ENCODE results near the gene CACNA1G. TPM values are rescaled to one million over a fixed set of nuclear protein-coding genes. Genes with fewer than 3 reads are reported as not detected.

The CACNA1G gene
- total and polyA plus RNA-seq, 10 donors = 0.02 to 1.3 (median 0.09) TPM; not detected in 1

DNA sequence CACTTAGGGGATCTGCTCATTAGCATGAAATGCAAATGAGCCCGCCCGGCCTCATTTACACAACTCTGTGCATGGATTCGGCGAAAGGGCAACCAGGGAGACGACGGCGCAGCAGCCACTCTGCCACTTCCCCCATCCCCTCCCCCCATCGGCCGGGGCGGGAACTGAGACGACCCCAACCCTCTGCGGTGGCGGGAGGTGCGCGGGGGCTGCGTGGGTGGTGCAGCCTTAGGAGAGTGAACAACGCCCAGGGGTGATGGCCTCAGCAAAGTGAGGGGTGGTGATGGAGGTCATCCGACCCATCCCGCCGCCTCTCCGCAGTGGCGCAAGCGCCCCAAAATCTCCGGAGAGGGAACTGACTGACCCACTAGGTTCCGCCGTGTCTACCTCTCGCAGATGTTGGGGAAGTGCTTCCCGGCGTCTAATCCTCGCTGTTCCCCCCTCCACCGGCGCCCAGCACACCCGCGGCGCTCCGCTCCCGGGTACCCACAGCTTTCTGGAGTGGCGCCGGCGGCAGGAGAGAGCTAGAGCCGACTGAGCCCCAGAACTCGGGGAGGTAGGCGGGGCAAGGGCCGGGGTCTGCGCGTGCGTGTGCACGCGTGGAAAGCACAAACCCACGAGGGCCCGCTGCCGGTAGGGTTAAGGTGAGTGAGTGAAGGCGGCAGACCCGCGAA is 1.4 kb upstream of the CACNA1G start:
- 1 to 3% (median 3%) methylated on average over 41 to 55 of the region's 55 CpGs for WGBS, 5 donors
- H3K36me3 ChIP-seq = peaks cover 0 to 26% (median 10%) of the 10 kb centered on the region in 6 donors
- peaks cover 25 to 48% (median 41%) of the 10 kb centered on the region in 6 donors for H3K4me1 ChIP-seq
- no peak for DNase-seq
- H3K4me3 ChIP-seq = peak overlapping the region in 7 of 8 donors; percentile 27 to 80 (median 57)
- H3K27me3 ChIP-seq (replicated peaks in 1 of 7) = peaks cover 14 to 76% (median 59%) of the 10 kb centered on the region in 7 donors
- intact Hi-C loops (cut with DNase I; ENCODE audit: low total_unique reads) = loop anchor here (10.0 kb wide), 1 partner anchor 66 kb away; no protein-coding TSS in a partner anchor
- no peak overlapping the region for H3K27ac ChIP-seq
- TF ChIP-seq, protein P1, sequence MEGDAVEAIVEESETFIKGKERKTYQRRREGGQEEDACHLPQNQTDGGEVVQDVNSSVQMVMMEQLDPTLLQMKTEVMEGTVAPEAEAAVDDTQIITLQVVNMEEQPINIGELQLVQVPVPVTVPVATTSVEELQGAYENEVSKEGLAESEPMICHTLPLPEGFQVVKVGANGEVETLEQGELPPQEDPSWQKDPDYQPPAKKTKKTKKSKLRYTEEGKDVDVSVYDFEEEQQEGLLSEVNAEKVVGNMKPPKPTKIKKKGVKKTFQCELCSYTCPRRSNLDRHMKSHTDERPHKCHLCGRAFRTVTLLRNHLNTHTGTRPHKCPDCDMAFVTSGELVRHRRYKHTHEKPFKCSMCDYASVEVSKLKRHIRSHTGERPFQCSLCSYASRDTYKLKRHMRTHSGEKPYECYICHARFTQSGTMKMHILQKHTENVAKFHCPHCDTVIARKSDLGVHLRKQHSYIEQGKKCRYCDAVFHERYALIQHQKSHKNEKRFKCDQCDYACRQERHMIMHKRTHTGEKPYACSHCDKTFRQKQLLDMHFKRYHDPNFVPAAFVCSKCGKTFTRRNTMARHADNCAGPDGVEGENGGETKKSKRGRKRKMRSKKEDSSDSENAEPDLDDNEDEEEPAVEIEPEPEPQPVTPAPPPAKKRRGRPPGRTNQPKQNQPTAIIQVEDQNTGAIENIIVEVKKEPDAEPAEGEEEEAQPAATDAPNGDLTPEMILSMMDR (IDR thresholded peaks at IDR 0.05 in 8 of 11, conservative IDR thresholded peaks at IDR 0.05 in 3 of 11) = no peak
- TF ChIP-seq POLR2AphosphoS5 (IDR thresholded peaks at IDR 0.05) (peak in 1 of 3 donors; percentile 53), POLR2A (IDR thresholded peaks at IDR 0.05) (no peak)
- H3K9me3 ChIP-seq = no peaks in the 10 kb centered on the region

DNA sequence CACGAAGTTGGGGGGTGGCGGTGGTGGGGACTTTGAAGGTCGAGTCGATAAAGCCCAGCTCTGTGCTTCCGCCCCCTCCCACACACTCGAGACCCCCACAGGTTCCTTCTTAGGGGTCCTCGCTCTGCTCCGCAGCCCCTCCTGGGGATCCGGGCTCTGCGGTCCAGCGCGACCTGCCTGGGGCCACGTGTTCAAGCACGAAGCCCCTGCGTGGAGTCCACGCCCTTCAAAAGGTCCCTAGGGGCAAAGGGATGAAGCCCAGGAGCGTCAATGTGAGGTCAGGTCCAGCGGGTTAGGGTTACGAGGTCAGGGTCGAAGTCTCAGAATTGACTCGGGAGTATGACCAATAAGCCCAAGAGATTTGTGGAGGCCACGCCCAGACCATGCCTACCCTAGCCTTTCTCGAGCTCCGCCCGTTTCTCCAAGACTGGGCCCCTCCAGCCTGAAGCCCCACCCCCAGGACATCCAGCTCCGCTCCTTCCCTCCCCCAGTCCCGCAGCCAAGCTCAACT is 786 bp upstream of the CACNA1G start:
- TF ChIP-seq POLR2A (IDR thresholded peaks at IDR 0.05) = no peak
- no peaks in the 10 kb centered on the region for H3K9me3 ChIP-seq
- peak overlapping the region; percentile 44 to 80 (median 57) for H3K4me3 ChIP-seq
- no peak overlapping the region for H3K27ac ChIP-seq
- WGBS, 5 donors = 3 to 6% (median 5%) methylated on average over 25 to 27 of the region's 27 CpGs
- peaks cover 25 to 54% (median 43%) of the 10 kb centered on the region in 6 donors for H3K4me1 ChIP-seq
- DNase-seq = no peak
- peaks cover 0 to 20% (median 10%) of the 10 kb centered on the region in 6 donors for H3K36me3 ChIP-seq
- peaks cover 14 to 82% (median 59%) of the 10 kb centered on the region in 7 donors for H3K27me3 ChIP-seq (replicated peaks in 1 of 7)
- intact Hi-C loops (cut with DNase I; ENCODE audit: low total_unique reads) = loop anchor here (10.0 kb wide), 1 partner anchor 65 kb away; no protein-coding TSS in a partner anchor

DNA sequence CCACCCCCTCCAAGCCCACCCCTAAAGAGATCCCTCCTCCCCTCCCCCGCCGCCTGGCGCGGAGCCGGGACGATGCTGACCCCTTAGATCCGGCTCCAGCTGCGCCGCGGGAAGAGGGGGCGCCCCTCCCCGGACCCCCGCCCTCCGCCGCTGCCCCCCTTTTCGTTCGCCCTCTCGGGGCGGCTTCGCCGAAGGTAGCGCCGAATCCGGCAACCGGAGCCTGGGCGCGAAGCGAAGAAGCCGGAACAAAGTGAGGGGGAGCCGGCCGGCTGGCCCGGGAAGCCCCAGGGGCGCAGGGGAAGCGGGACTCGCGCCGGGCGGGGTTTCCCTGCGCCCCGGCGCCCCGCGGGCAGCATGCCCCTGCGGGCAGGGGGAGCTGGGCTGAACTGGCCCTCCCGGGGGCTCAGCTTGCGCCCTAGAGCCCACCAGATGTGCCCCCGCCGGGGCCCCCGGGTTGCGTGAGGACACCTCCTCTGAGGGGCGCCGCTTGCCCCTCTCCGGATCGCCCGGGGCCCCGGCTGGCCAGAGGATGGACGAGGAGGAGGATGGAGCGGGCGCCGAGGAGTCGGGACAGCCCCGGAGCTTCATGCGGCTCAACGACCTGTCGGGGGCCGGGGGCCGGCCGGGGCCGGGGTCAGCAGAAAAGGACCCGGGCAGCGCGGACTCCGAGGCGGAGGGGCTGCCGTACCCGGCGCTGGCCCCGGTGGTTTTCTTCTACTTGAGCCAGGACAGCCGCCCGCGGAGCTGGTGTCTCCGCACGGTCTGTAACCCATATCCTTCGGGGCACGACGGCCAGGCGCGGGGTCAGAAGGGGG is 623 bp downstream of the CACNA1G start:
- 1 to 3% (median 2%) methylated on average over 12 to 88 of the region's 88 CpGs for WGBS, 5 donors
- Histone ChIP-seq H3K27ac (no peak overlapping the region), H3K27me3 (replicated peaks in 1 of 7) (peaks cover 14 to 96% (median 72%) of the 10 kb centered on the region in 7 donors), H3K9me3 (no peaks in the 10 kb centered on the region), H3K4me3 (peak overlapping the region; percentile 44 to 80 (median 57)), H3K4me1 (peaks cover 25 to 66% (median 45%) of the 10 kb centered on the region in 6 donors), H3K36me3 (peaks cover 0 to 8% (median 0%) of the 10 kb centered on the region in 6 donors)
- intact Hi-C loops (cut with DNase I; ENCODE audit: low total_unique reads) = no loop called here
- DNase-seq = no peak
- TF ChIP-seq POLR2A (IDR thresholded peaks at IDR 0.05) (no peak), POLR2AphosphoS5 (IDR thresholded peaks at IDR 0.05) (no peak)
- TF ChIP-seq, protein P1 (IDR thresholded peaks at IDR 0.05 in 8 of 11, conservative IDR thresholded peaks at IDR 0.05 in 3 of 11) = no peak

DNA sequence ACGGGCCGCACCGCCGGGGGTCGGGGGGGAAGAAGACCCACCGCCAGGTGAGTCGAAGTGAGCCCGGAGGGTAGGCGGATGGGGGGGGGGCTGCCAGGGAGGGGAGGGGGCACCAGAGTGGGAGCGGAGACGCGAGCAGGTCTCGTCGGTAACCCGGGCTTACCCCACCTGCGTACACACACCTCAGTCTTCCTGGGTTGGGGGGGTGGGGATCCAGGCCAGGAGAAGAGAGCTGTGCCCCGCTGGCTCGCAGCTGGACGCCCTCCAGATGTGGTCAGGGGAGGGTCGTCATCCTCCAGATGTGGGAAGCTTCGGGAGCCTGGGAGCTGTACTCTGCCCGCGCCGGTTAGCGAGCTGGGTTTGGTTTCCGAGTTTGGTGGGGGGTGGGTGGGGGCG is 1.2 kb downstream of the CACNA1G start:
- peaks cover 0 to 2% (median 0%) of the 10 kb centered on the region in 6 donors for H3K36me3 ChIP-seq
- H3K9me3 ChIP-seq = no peaks in the 10 kb centered on the region
- H3K27ac ChIP-seq = no peak overlapping the region
- H3K4me3 ChIP-seq = peak overlapping the region in 3 of 8 donors; percentile 58 to 80 (median 65)
- no peak for DNase-seq
- 1 to 2% (median 1%) methylated on average over 19 to 26 of the region's 27 CpGs; no CpG with 5 or more reads in 2 of the 5 donors for WGBS, 5 donors
- H3K27me3 ChIP-seq (replicated peaks in 1 of 7) = peaks cover 14 to 100% (median 72%) of the 10 kb centered on the region in 7 donors
- peaks cover 25 to 66% (median 45%) of the 10 kb centered on the region in 6 donors for H3K4me1 ChIP-seq
- TF ChIP-seq POLR2AphosphoS5 (IDR thresholded peaks at IDR 0.05) (no peak), POLR2A (IDR thresholded peaks at IDR 0.05) (no peak)
- TF ChIP-seq, protein P1 (IDR thresholded peaks at IDR 0.05 in 8 of 11, conservative IDR thresholded peaks at IDR 0.05 in 3 of 11) = no peak
- intact Hi-C loops (cut with DNase I; ENCODE audit: low total_unique reads) = no loop called here

Data from spleen (tissue), 11 donors.